SK-N-MC (cell line): ENCODE results near the gene S100A1.
"Not testable (repeated sequence)": the region's sequence is repeated elsewhere in the genome, so short reads cannot be mapped to it uniquely, and the experiment has no call there.

Source experiments
- EZH2 ChIP-seq: fragments of 200-600 bp; sonication (generic); IDR thresholded peaks from one replicate; pipeline ENCODE4 v1.6.1; 2017; ENCODE audit warnings: antibody characterized with exemption
- FOXP2 ChIP-seq: optimal IDR thresholded peaks from 2 replicates; pipeline ENCODE3; 2011; ENCODE audit warnings: mild to moderate bottlenecking, moderate library complexity; ENCODE audit not compliant: insufficient read depth; ENCODE audit errors: extremely low read length, control extremely low read depth
- POLR2AphosphoS5 ChIP-seq: IDR thresholded peaks from 2 replicates; pipeline ENCODE4 v1.6.1; 2012; ENCODE audit warnings: mild to moderate bottlenecking, low read depth, low read length, borderline replicate concordance

- TF ChIP-seq POLR2AphosphoS5, EZH2, FOXP2: not testable (repeated sequence)
These were observed 40.2 kb upstream of the S100A1 start for GRCh38 chr1:153588033-153588432.
